Measurements from ENCODE around the gene LGALS14. TPM values are rescaled to one million over a fixed set of nuclear protein-coding genes. Genes with fewer than 3 reads are reported as not detected.

Gene LGALS14
- total RNA-seq, 4 donors from 2014 or later: not detected

GRCh38 chr19:39735688-39736087 lies 31.4 kb downstream of the LGALS14 start:
- intact Hi-C loops (cut with DNase I; ENCODE audit: low total_unique reads) (no loop called here), in situ Hi-C loops (cut with MboI; ENCODE audit: low pct_ligation_motif_present in 1 of 4, low pct_unique_long_range_greater_than_20kb in 1 of 4, low sequenced_read_pairs in 3 of 4) (no loop called here)
- no peak for TF ChIP-seq CTCF (IDR thresholded peaks at IDR 0.05)
- 52 to 70% methylated on average over 3 of the region's 3 CpGs for WGBS, 2 donors (ENCODE audit: low coverage in 1 of 2)
- H3K9me3 ChIP-seq: no peaks in the 10 kb centered on the region
- H3K27me3 ChIP-seq: peaks cover 6% of the 10 kb centered on the region
- H3K36me3 ChIP-seq: no peaks in the 10 kb centered on the region
- no peak overlapping the region for H3K4me3 ChIP-seq
- no peak for DNase-seq
- H3K27ac ChIP-seq: no peak overlapping the region
- no peaks in the 10 kb centered on the region for H3K4me1 ChIP-seq

GRCh38 chr19:39736088-39736487 lies 31.8 kb downstream of the LGALS14 start:
- no peaks in the 10 kb centered on the region for H3K4me1 ChIP-seq
- no peak for TF ChIP-seq EP300 (IDR thresholded peaks at IDR 0.05; ENCODE audit: low read depth)
- no peak for TF ChIP-seq CTCF (IDR thresholded peaks at IDR 0.05)
- no peak for TF ChIP-seq POLR2A (IDR thresholded peaks at IDR 0.05)
- TF ChIP-seq POLR2AphosphoS5 (IDR thresholded peaks at IDR 0.05): no peak
- H3K27me3 ChIP-seq: peaks cover 6% of the 10 kb centered on the region
- in situ Hi-C loops (cut with MboI; ENCODE audit: low pct_ligation_motif_present in 1 of 4, low pct_unique_long_range_greater_than_20kb in 1 of 4, low sequenced_read_pairs in 3 of 4) (no loop called here), intact Hi-C loops (cut with DNase I; ENCODE audit: low total_unique reads) (no loop called here)
- no peaks in the 10 kb centered on the region for H3K9me3 ChIP-seq
- no peak overlapping the region for H3K4me3 ChIP-seq
- no peaks in the 10 kb centered on the region for H3K36me3 ChIP-seq
- DNase-seq: no peak
- WGBS, 2 donors (ENCODE audit: low coverage in 1 of 2): 65 to 82% methylated on average over 1 to 5 of the region's 5 CpGs
- H3K27ac ChIP-seq: no peak overlapping the region

- WGBS, 2 donors (ENCODE audit: low coverage in 1 of 2): 67% methylated on average over 3 of the region's 3 CpGs; no CpG with 5 or more reads in 1 of the 2 donors
- no peaks in the 10 kb centered on the region for H3K4me1 ChIP-seq
- peaks cover 6% of the 10 kb centered on the region for H3K27me3 ChIP-seq
- no peak for TF ChIP-seq POLR2A (IDR thresholded peaks at IDR 0.05)
- no peak for TF ChIP-seq EP300 (IDR thresholded peaks at IDR 0.05; ENCODE audit: low read depth)
- no peak for TF ChIP-seq POLR2AphosphoS5 (IDR thresholded peaks at IDR 0.05)
- TF ChIP-seq CTCF (IDR thresholded peaks at IDR 0.05): no peak
- H3K36me3 ChIP-seq: no peaks in the 10 kb centered on the region
- DNase-seq: no peak
- in situ Hi-C loops (cut with MboI; ENCODE audit: low pct_ligation_motif_present in 1 of 4, low pct_unique_long_range_greater_than_20kb in 1 of 4, low sequenced_read_pairs in 3 of 4) (no loop called here), intact Hi-C loops (cut with DNase I; ENCODE audit: low total_unique reads) (no loop called here)
- H3K27ac ChIP-seq: no peak overlapping the region
- no peaks in the 10 kb centered on the region for H3K9me3 ChIP-seq
- H3K4me3 ChIP-seq: no peak overlapping the region
Measured at GRCh38 chr19:39737351-39737750, 33.1 kb downstream of the LGALS14 start.

- peaks cover 11% of the 10 kb centered on the region for H3K27me3 ChIP-seq
- H3K9me3 ChIP-seq: no peaks in the 10 kb centered on the region
- intact Hi-C loops (cut with DNase I; ENCODE audit: low total_unique reads) (no loop called here), in situ Hi-C loops (cut with MboI; ENCODE audit: low pct_ligation_motif_present in 1 of 4, low pct_unique_long_range_greater_than_20kb in 1 of 4, low sequenced_read_pairs in 3 of 4) (no loop called here)
- TF ChIP-seq POLR2AphosphoS5 (IDR thresholded peaks at IDR 0.05): no peak
- no peak for TF ChIP-seq EP300 (IDR thresholded peaks at IDR 0.05; ENCODE audit: low read depth)
- no peak for TF ChIP-seq CTCF (IDR thresholded peaks at IDR 0.05)
- no peak for TF ChIP-seq POLR2A (IDR thresholded peaks at IDR 0.05)
- WGBS, 2 donors (ENCODE audit: low coverage in 1 of 2): 34% methylated on average over 3 of the region's 3 CpGs; no CpG with 5 or more reads in 1 of the 2 donors
- no peak within 1 kb of the TSS for H3K27ac ChIP-seq
- no peak for DNase-seq
- no peaks in the 10 kb centered on the region for H3K36me3 ChIP-seq
- no peaks in the 10 kb centered on the region for H3K4me1 ChIP-seq
- no peak within 1 kb of the TSS for H3K4me3 ChIP-seq
Measured at GRCh38 chr19:39737891-39738290, 33.6 kb downstream of the LGALS14 start, which contains the start of gene CLC. CLC (minus strand) TSS chr19:39738029; CDS start chr19:39737952, 77 bp downstream.

All from transverse colon (tissue), 4 donors.